Kidney (tissue), 14 donors: ENCODE results near the gene CEP89. TPM values are rescaled to one million over a fixed set of nuclear protein-coding genes. Genes with fewer than 3 reads are reported as not detected.
"Not testable (repeated sequence)": the region's sequence is repeated elsewhere in the genome, so short reads cannot be mapped to it uniquely, and the experiment has no call there.

Experiments used
- DNase-seq, 5 donors: peaks; one replicate each; pipeline ENCODE4 v3.0.0-alpha.2; 2013 to 2020
- FAIRE-seq: peaks from 2 replicates; lab custom pipeline; 2012; peaks lifted over from hg19 to GRCh38; lab: Jason Lieb, UNC
- H3K27ac ChIP-seq, 2 donors: one replicate each; pipeline ENCODE4 v1.7.0; 2013; ENCODE audit warnings: low read depth in 2 of 2, low read length in 2 of 2, inconsistent platforms in 1 of 2
- H3K27me3 ChIP-seq: one replicate; pipeline ENCODE4 v1.7.1; 2013; ENCODE audit warnings: low read length, inconsistent platforms; ENCODE audit not compliant: control insufficient read depth, insufficient read depth
- H3K36me3 ChIP-seq, 3 donors: one replicate each; pipeline versions ENCODE4 v1.7.0 to v1.7.1; 2013; ENCODE audit warnings: low read length in 3 of 3, control low read depth in 1 of 3, inconsistent platforms in 1 of 3; ENCODE audit not compliant: insufficient read depth in 3 of 3, control insufficient read depth in 2 of 3
- H3K4me1 ChIP-seq, 3 donors: one replicate each; pipeline versions ENCODE4 v1.7.0 to v1.7.1; 2013; ENCODE audit warnings: low read length in 3 of 3, inconsistent platforms in 1 of 3, low read depth in 1 of 3; ENCODE audit not compliant: control insufficient read depth in 2 of 3, insufficient read depth in 2 of 3
- H3K4me3 ChIP-seq, 3 donors: one replicate each; pipeline versions ENCODE4 v1.7.0 to v1.8.1; 2013; ENCODE audit warnings: low read length in 3 of 3, control low read depth in 1 of 3, inconsistent platforms in 1 of 3
- H3K9ac ChIP-seq, 3 donors: one replicate each; pipeline versions ENCODE4 v1.7.0 to v1.7.1; 2013; ENCODE audit warnings: low read length in 3 of 3, control low read depth in 1 of 3, inconsistent platforms in 1 of 3
- H3K9me3 ChIP-seq, 3 donors: one replicate each; pipeline versions ENCODE4 v1.7.0 to v1.7.1; 2013; ENCODE audit warnings: low read length in 3 of 3, control low read depth in 1 of 3, inconsistent platforms in 1 of 3; ENCODE audit not compliant: control insufficient read depth in 2 of 3, insufficient read depth in 1 of 3
- CTCF ChIP-seq: IDR thresholded peaks from 3 replicates; pipeline ENCODE4 v1.5.1; 2012; ENCODE audit warnings: mild to moderate bottlenecking, moderate library complexity, borderline replicate concordance; ENCODE audit not compliant: insufficient read depth; ENCODE audit errors: extremely low read depth
- intact Hi-C: fragments of 100-400 bp; cut with DNase I; formaldehyde crosslinking; loops from one replicate; pipeline ENCODE4 v1.11.1; 2022
- polyA plus RNA-seq: library from polyadenylated mRNA; stranded (reverse); fragments of 350-450 nt; fragmentation: Illumina TruSeq; extraction: RNeasy Lipid Tissue Mini Kit (QIAGEN cat#74804); gene quantifications from one replicate; pipeline ENCODE4 v1.2.3, GENCODE V29; 2014; ENCODE audit warnings: low read depth, low replicate concordance; ENCODE audit not compliant: insufficient read depth
- total RNA-seq: library from RNA; stranded (reverse); fragmentation: NEBNext Ultra II Directional; extraction: Animal tissue kit (Norgen Biotek cat#: 25700); gene quantifications from one replicate; pipeline ENCODE4 v1.2.1, GENCODE V29; 2021
- donor health status: control.
- donor health status: control.
- donor health status: control.
- donor health status: control.
- donor health status: control.
- donor health status: DM: yes; HTN: yes; CAD: no.
- donor health status: Normal renal cell carcinoma (clear cell type).

The CEP89 gene
- total and polyA plus RNA-seq, 2 donors from 2014 or later: 12.4 to 24.0 TPM

- DNase-seq (no peak), FAIRE-seq (no peak)
- Histone ChIP-seq H3K27me3 (no peaks in the 10 kb centered on the region), H3K4me3 (no peak overlapping the region), H3K9me3 (no peaks in the 10 kb centered on the region), H3K9ac (no peak overlapping the region), H3K4me1 (no peaks in the 10 kb centered on the region), H3K27ac (no peak overlapping the region), H3K36me3 (peaks cover 0 to 7% (median 6%) of the 10 kb centered on the region in 3 donors)
- no peak for TF ChIP-seq CTCF
- intact Hi-C loops: no loop called here
Measured at GRCh38 chr19:32988724-32989123, 17.0 kb upstream of the CEP89 start.

- H3K4me3 ChIP-seq, H3K9me3 ChIP-seq, H3K4me1 ChIP-seq, DNase-seq, intact Hi-C loops, H3K36me3 ChIP-seq, H3K27me3 ChIP-seq, H3K9ac ChIP-seq, FAIRE-seq, H3K27ac ChIP-seq: not testable (repeated sequence)
Measured at GRCh38 chr19:32988254-32988653, 16.5 kb upstream of the CEP89 start.

- H3K9ac ChIP-seq, intact Hi-C loops, DNase-seq, H3K4me1 ChIP-seq, H3K27me3 ChIP-seq, H3K36me3 ChIP-seq, H3K27ac ChIP-seq, H3K9me3 ChIP-seq, FAIRE-seq, H3K4me3 ChIP-seq: not testable (repeated sequence)
Measured at GRCh38 chr19:32982488-32982887, 10.7 kb upstream of the CEP89 start.

GRCh38 chr19:32979807-32980206, 8.0 kb upstream of the CEP89 start:
- intact Hi-C loops, H3K9ac ChIP-seq, DNase-seq, FAIRE-seq, H3K4me3 ChIP-seq, H3K4me1 ChIP-seq, H3K27me3 ChIP-seq, H3K36me3 ChIP-seq, H3K27ac ChIP-seq, H3K9me3 ChIP-seq: not testable (repeated sequence)

GRCh38 chr19:32977813-32978212, 6.1 kb upstream of the CEP89 start:
- H3K4me3 ChIP-seq, H3K4me1 ChIP-seq: not testable (repeated sequence)

More at GRCh38 chr19:32977813-32978212, 6.1 kb upstream of the CEP89 start:
- H3K9ac ChIP-seq, FAIRE-seq, H3K36me3 ChIP-seq, intact Hi-C loops, H3K9me3 ChIP-seq, DNase-seq, H3K27me3 ChIP-seq, H3K27ac ChIP-seq: not testable (repeated sequence)
